ENCODE data around the gene POGLUT3.

Gene POGLUT3, protein sequence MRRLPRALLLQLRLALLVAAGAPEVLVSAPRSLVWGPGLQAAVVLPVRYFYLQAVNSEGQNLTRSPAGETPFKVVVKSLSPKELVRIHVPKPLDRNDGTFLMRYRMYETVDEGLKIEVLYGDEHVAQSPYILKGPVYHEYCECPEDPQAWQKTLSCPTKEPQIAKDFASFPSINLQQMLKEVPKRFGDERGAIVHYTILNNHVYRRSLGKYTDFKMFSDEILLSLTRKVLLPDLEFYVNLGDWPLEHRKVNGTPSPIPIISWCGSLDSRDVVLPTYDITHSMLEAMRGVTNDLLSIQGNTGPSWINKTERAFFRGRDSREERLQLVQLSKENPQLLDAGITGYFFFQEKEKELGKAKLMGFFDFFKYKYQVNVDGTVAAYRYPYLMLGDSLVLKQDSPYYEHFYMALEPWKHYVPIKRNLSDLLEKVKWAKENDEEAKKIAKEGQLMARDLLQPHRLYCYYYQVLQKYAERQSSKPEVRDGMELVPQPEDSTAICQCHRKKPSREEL

GRCh38 chr11:108498046-108498815 lies at the start of gene POGLUT3:
Gene POGLUT3 (minus strand): TSS chr11:108498384. CDS start chr11:108498366, 18 bp downstream.
- peak; percentile 49 for DNase-seq

- no peak for DNase-seq
These were observed 47.8 kb upstream of the POGLUT3 start for GRCh38 chr11:108545909-108546501.

- no peak for DNase-seq
These were observed 45.3 kb upstream of the POGLUT3 start for GRCh38 chr11:108543316-108543964.

GRCh38 chr11:108541531-108541930 lies 43.3 kb upstream of the POGLUT3 start:
- DNase-seq = no peak

DNA sequence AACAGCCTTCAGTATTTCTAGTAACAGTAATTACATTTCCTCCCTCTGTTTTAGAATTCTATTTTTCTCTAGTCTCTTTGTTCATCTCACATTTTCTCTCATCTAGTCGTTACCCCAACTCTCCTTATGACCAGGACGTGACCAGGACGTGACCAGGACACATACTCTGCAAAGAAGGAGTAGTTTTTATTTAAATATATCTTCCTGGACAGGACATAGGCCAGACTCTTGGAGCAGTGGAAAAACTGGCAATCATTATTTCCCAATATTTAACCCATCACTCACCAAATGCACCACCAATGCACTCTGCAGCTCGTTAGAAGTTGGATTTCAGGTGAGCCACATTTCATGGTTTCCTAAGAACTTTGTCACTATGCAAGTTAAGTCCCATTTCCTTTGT lies 40.3 kb upstream of the POGLUT3 start:
- DNase-seq = no peak

DNA sequence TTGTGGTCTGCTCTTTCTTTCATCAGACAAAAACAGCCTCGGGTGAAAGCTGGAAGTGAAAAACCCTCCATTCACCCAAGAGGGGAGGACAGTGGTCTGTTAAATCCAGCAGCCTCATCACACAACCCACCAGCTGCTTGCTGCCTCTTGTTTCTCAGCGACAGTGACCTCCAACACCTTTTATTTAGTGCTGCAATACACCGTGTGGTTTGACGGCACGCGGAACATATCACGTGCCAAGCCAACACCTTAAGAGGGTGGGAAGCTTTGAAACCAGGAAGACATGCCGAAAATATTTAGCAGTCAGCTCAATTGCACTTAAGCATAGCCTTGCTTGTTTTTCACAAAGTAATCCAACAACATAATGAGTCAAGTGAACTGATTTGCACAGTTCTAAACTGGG lies 39.8 kb upstream of the POGLUT3 start:
- DNase-seq = no peak

DNA sequence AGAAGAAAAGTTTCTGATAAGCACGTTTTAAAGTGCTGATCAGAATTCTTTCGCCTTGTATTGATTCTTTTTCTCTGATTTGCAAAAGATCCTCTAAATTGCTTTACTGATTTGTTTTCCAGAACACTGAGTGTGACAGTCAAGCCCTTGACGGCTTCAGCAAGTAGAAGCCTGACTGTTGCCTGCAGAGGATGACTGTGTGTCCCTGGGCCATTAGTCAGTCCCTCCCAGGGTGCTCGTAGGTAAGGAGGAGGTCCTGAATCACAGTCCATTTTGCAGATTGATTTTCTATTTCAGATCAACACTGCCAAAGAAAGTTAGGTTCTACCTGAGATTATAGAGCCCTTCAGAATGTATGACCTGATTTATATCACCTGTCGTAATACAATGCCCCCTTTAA lies 38.6 kb upstream of the POGLUT3 start:
- no peak for DNase-seq

DNA sequence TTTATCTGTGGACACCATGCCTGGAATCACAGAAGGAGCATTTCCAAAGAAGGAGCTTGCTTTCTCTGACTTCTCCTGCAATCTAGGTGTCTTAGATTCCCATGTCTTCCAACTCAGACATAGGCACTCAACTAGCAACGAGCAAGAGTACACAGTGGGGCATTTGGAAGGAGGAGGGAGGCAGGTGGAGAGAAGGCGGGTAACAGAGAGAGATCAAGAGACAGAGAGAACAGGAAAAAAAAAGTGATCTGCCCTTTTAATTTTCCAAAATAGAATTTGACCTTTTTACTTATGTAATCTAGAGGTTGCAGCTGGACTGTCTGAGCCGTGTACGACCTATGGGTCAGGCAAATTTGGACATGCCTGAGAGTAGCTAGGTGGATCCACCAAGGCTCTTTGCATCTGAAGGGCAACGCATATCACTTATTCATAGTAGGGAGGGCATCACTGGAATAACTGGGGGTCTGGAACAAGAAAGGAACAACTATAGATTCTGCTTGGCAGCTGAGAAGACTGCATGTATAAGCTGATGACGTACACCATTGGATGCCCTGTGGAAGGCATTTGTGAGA lies 37.3 kb upstream of the POGLUT3 start:
- no peak for DNase-seq

DNA sequence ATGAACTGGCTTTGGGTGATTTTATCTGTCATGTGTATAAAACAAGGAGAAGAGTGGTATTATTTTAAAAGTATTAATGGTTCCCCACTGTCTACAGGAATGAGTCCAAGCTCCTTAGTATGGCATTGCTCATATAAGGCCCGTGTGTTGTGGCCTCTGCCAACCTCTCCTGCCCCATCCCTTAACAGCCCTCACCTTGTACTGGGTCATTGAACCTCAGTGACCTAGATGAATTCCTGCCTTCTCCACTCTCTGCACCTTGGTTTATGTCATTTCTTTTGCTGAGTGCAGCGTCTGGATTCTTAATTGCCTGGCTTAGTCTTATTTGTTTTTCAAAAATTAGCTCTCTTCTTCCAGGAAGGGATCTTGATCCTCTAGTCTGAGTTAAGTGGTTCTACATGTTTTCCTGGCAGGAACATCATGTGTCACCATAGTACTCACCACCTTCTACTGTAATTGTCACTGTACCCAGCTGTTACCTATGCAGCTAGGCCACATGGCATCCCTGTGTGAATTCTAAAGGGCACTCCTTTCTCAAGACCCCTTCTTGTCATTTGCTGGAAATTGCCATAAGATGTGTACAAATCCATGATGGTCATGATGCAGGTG lies 36.2 kb upstream of the POGLUT3 start:
- DNase-seq = no peak

DNA sequence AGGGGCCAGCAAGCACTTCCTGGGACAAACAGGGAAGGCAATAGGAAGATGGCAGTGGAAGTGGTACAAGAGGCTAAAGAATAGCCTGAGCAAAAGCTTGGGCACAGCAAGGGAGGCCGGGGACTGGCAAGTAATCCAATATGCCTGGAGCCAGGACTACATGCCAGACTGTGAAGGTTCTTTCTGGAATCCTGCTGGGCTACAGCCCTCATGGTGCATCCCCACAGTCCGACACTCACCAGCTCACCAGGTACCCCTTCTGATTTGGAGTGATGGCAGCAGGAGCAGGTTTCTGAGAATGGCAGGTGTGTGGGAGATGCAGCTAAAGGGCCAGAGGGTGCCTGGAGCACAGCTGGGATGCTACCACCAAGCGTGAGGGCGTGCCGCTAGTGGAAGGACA lies 32.2 kb upstream of the POGLUT3 start:
- no peak for DNase-seq

- DNase-seq = no peak
These were observed 29.2 kb upstream of the POGLUT3 start for GRCh38 chr11:108527382-108527781.

DNA sequence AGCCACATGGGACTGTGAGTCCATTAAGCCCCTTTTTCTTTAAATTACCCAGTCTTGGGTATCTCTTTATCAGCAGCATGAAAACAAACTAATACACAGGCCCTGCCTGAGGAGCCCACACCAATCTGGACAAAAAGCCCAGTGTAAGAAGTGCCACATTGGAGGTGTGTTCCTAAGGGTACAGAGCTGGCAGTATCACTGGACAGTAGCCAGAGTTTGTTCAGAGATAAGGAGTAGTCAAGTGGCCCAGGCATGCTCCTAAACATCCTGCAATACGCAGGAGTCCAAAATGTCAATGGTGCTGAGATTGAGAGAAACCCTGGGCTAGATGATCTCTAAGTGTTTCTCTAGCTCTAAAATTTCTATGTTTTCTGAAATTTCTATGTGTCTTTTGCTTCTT lies 27.0 kb upstream of the POGLUT3 start:
- DNase-seq = no peak

DNA sequence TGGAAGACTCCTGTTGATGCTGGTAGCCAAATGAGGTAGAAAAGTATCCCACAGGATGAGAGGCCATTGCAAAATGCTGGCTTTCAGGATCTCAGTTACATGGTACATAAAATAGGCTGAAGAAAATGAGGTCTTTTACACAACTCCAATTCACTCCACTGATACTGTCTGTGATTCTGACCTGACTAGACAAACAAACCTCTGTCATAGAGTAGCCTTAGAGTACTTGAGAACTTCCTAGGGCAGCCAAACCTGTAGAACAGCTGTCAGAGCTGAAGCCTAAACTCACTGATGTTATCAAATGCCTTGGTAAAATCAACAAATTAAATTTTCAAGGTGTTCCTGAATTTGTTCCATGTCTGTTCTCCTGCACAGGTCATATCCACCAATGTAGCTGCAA lies 26.2 kb upstream of the POGLUT3 start:
- DNase-seq = no peak

DNA sequence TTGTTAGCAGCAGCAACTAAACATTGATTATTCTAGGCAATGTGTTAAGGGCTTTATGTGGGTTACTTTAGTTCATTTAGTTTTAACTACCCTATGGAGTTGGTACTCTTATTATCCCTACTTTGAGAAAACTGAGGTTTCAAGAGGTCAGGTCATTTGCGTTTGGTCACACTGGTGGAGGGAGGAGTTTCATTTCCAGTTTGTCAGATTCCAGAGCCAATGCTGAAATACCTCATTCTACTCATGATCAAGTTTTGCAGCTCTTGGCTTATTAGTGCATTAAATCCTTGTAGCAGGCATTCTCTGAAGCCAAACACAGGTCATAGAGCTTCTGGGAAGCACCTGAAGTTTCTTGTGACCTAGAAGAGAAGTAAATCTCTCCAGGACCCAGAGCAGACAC lies 24.1 kb upstream of the POGLUT3 start:
- DNase-seq = no peak

DNA sequence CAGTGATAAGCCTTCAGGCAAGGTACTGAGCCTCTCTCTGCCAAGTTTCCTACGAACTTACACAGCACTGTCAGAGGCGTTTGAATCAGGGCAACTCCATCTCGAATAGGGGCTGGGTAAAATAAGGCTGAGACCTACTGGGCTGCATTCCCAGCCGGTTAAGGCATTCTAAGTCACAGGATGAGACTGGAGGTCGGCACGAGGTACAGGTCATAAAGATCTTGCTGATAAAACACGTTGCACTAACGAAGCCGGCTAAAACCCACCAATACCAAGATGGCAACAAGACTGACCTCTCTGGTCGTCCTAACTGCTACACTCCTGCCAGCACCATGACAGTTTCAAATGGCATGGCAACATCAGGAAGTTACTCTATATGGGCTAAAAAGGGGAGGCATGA lies 20.4 kb upstream of the POGLUT3 start:
- no peak for DNase-seq

- DNase-seq = no peak
These were observed 17.9 kb upstream of the POGLUT3 start for GRCh38 chr11:108516125-108516524.

GRCh38 chr11:108512708-108513107 lies 14.5 kb upstream of the POGLUT3 start:
- DNase-seq = no peak

- DNase-seq = no peak
These were observed 13.8 kb upstream of the POGLUT3 start for GRCh38 chr11:108511851-108512474.

- no peak for DNase-seq
These were observed 10.7 kb upstream of the POGLUT3 start for GRCh38 chr11:108508653-108509593.

- no peak for DNase-seq
These were observed 3.2 kb upstream of the POGLUT3 start for GRCh38 chr11:108501396-108501795.

DNA sequence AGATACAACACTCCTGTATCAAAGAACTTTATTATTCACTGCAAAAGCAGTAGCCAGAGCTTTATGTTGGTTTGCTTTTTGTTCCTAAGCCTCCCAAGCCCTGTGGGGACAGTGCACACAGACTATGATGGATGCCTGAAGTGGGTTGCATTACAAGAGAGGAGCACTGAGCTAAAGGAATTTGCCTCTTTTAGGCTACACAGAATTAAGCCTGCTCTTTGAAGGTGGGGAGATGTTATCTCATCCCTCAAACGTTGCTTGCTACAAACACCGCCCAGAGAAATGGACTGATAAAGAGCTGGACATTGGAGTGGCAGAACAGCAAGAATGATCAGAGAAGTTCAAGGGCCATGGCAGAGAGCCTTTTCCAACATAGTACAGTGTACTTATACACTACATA lies 2.5 kb upstream of the POGLUT3 start:
- no peak for DNase-seq
